NCI-H128 (cell line): ENCODE data around the gene RAB3D.
"Not testable (repeated sequence)": the region's sequence is repeated elsewhere in the genome, so short reads cannot be mapped to it uniquely, and the experiment has no call there.

Source experiments
- DNase-seq: peaks from one replicate; lab custom pipeline; 2025; ENCODE audit not compliant: unreplicated experiment; lab: John Stamatoyannopoulos, UW

RAB3D gene, protein sequence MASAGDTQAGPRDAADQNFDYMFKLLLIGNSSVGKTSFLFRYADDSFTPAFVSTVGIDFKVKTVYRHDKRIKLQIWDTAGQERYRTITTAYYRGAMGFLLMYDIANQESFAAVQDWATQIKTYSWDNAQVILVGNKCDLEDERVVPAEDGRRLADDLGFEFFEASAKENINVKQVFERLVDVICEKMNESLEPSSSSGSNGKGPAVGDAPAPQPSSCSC

DNA sequence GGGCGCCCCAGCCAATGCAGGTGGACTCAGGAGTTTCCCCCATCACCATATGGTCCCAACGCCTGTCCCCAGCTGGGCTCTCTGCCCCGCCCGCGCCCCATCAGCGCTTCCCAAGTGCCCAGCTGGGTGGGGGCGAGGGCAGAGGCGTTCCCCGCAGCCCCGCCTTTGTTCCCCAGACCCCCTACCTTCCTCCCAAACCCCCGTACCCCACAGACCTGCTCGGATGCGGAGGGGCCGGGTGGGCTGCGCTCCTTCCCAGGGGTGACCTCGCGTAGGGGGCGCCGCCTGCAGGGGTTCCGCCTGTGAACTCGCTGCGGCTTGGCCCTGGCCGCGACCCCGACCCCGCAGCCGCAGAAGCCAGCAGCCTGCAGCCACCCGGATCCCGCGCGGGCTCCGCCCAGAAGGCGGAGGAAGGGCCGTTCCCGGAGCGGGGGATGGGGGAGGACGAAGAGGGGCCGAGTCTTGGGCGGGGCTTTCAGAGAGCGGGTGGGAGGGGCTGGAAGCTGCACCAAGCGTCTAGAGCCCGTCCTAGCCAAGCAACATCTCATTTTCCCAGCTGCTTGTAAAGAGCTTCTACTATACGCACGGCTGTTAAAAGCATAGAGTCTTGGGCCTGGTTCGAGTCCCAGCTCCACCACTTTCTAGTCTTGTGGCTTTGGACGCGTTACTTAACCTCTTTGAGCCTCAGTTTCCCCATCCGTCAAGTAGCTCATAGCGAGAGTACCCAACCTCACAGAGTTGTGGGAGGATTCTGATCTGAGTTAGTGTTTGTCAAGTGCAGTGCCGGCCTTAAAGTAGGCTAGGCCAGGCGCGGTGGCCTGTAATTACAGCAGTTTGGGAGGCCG, at the start of gene RAB3D:
Gene RAB3D, minus strand, starts transcription at position 404 of the 845 bp plus-strand sequence. CDS start 2,258 bp downstream, outside the sequence.
- peak; percentile 70 for DNase-seq

DNA sequence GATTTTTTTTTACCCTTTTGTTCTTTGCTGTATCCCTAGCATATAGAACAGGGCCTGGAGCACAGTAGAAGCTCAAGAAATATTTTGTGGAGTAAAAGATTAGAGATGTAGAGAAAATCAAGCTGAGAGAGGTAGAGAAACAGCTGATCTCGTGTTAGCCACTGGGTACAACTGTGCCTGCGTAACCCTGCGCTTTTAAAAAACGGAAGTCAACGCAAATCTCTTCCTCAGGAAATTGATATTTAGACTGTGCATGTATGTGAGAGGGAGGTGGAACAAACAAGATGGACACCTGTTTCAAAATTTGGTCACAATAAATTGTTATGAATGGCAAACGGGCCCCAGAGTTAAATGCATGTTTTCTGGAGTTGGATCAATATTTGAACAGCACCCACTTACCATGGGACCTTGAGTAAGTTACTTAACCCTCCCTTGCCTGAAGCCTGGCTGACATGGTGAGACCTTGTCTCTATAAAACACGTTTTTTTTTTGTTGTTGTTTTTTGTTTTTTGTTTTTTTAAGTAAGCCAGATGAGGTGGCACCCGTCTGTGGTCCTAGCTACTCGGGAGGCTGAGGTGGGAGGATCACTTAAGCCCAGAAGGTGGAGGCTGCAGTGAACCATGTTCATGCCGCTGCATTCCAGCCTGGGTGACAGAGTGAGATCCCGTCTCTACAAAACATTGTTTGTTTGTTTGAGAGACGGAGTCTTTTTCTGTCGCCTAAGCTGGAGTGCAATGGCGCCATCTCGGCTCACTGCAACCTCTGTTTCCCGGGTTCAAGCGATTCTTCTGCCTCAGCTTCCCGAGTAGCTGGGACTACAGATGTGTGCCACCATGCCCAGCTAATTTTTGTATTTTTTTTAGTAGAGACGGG, 47.9 kb upstream of the RAB3D start:
- no peak for DNase-seq

DNA sequence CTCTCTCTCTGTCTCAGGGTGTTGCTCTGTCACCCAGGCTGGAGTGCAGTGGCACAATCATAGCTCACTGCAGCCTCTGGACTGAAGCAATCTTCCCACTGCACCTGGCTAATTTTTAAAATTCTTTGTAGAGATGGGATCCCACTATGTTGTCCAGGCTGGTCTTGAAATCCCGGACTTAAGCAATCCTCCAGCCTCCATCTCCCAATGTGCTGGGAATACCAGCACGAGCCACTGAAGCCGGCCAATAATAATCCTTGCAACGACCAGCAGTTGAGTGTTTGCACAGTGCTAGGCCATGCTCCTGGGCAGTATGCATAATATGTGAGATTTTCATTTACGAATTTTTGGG, 45.3 kb upstream of the RAB3D start:
- DNase-seq: no peak

DNA sequence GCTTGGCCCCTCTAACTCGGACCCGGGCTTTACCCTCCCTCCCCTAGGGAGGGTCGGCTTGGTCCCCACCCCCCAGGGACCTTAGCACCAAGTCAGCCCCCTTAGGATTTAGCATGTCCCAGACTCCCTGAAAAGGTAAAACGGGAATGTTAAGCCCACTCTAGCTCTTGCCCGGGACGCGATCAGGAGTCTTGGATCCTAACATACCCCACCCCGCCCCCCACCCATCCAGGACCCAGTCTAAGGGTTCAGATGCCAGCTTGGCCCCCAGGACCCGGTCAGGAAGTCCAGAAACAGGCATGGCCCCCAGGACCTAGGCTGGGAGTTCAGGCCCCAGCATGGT, 44.2 kb upstream of the RAB3D start:
- DNase-seq: no peak

DNA sequence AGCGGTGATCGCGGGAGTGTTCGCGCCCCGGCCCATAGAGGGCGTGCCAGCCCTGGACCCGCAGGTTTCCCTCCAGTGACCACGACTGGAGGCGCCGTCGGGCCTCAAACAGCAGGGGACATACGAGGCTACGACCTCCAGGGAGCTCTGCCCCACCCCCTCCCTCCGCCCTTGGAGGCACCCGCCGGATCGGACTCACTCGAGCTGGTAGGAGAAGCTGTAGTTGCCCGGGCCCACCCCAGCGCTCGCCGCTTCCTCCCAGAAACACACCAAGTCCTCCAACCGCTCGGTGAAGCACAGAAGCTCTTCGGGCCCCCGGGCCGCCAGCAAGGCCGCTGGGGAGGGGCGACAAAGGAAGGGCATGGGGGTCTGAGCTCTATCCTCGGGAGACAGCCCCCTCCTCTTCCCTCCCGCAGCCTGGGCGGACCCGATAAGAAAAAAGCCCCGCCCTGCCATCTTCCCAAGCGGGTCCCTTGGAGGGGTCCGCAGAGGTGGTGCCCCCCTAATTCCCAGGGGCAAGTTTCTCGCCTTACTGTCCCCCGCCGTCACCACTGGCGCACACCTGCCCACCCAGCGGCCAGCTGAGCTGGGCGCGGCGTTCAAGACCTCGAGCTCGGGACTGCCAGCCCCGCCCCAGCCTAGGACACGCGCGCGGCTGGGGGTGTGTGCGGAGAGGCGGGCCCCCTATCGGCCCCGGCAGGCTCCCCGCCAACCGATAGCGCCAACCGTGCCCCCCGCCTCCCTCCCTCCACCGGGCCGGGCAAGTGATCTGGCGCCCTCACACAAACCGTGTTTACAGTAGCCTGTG, 43.6 kb upstream of the RAB3D start:
- peak; percentile 22 for DNase-seq

DNA sequence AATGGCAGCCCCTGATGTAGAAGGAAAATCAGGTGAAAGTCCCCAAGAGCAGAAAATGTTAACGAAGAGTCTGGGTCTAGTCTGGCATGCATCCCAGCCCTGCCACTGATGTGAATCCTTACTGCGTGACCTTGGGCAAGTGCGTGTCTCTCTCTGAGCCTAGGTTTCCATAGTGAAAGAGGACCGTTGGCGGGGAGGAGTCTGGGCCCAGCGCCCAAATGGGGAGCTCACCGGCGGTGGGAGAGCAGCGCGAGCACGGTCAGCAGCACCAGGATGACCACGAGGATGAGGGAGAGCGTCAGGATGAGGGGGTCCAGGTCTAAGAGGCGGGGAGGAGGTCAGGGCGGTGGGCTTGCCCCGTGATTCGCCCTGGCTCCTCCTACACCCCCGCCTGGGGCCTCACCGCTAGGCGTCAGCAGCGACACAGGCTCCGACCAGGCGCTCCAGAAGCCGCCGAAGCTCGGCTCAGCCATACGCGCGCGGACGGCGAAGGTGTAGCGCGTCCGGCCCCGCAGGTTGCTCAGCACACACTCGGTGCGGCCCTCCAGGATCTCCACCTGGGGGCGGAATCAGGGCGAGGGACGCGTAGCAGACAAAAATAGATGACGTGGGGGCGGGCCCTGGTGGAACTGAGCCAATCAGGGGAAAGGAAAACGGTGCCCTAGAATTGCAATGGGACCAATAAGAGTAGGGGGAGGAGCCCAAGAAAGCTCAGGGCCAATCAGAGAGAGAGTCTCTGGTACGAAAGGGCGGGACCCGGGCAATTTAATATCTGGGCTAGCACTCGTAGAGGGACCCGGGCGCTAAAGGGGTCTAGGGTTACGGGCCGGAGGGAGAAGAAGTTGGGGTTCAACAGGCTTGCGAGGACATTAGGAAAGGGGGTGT, 41.4 kb upstream of the RAB3D start:
- DNase-seq: no peak

DNA sequence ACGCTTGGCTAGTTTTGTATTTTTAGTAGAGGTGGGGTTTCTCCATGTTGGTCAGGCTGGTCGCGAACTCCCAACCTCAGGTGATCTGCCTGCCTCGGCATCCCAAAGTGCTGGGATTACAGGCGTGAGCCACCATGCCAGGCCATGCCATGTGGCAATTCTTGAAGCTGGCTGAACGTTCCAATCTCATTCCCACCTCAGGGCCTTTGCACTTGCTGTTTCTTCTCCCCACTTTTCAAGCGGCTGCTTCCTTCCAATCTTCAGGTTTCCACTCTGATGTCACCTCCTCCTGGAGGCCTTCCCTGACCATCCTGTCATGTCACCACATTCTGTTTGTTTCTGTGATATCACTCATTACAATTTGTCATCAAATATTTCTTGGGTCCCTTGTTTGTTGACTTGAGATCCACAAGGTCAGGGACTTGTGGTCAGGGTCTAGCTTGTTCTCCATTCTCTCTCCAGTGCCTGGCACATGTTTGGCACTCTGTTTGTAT, 40.4 kb upstream of the RAB3D start:
- DNase-seq: no peak

DNA sequence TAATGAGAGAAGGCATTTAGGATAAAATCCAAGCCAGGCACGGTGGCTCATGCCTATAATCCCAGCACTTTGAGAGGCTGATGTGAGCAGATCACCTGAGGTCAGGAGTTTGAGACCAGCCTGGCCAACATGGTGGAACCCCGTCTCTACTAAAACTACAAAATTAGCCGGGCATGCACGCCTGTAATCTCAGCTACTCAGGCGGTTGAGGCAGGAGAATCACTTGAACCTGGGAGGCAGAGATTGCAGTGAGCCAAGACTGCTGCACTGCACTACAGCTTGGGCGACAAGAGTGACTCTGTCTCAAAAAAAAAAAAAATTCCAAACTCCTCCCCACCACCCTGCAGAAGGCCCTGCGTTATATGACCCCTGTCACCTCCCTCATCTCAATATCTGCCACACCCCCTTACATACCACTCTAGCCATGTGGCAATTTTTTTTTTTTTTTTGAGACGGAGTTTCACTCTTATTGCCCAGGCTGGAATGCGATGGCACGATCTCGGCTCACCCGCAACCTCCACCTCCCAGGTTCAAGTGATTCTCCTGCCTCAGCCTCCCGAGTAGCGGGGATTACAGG, 39.9 kb upstream of the RAB3D start:
- DNase-seq: not testable (repeated sequence)

DNA sequence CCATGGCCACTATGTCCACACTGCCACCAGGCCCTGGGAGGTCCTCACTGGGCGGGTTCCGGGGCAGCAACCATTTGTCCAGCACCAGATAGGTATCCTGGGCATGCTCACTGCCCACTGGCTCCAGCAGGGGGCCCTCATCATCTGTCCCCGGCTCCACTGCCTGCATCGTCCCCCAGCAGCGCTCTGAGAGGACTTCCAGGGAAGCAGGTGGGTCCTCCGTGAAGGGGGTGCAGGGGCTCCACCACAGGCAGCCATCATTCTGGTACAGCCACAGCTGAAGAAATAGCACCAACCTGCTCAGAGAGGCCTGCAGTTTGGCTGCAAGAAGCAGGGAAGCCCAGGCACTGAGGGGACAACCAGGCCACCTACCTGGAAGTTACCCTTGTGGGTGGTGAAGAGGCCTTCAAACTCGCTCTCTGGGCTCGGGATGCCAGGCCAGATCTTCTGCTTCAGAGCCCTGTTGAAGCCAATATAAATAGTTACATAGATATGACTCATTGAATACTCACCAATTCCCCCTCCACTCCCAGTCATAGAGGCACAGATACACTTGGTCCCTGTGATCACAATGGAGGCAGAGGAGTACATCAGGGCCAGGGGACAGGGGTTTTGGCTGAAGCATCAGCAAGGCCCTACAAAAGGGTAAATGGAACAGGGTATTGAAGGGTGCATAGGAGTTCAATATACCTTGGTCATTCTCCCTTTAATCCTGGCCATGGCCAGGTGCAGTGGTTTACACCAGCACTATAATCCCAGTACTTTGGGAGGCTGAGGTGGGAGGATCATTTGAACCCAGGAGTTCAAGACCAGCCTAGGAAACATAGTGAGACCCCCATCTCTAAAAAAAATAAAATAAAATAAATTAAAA, 39.1 kb upstream of the RAB3D start:
- no peak for DNase-seq

DNA sequence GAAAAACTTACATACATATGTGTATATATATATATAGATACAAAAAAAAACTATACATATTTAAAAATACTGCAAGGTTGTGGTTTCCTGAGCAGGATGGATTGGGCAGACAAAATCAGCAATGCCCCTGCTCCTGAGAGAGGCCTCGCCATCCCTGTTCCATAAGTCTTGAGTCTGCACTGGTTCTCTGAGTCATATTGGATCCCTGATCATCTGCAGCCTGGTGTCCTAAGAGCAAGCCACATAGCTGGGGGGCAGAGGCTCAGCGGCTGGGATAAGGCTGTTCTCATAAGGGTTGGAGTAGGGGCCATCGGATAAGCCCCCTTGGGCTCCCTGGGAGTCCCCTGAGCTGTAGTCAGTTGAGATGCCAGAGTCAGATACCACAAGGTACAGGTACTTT, 38.3 kb upstream of the RAB3D start:
- DNase-seq: no peak

DNA sequence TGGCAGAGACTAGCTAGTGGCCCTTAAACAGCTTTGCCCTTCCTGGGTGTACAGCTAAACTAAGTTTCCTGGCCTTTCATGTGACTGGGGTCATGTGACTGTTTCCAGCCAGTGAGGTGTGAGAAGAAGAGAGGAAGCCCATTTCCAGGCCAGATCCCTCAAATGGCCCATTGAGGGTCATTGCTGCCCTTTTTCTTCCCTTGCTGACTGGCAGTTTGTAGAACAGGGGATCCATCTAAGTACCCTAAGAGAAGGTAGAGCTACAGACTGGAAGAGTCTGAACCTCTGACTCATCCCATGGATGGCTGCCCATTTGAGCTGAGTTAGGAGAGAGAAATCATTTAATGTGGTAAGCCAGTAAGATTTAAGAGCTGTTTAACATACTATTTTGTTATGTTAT, 37.8 kb upstream of the RAB3D start:
- DNase-seq: no peak

DNA sequence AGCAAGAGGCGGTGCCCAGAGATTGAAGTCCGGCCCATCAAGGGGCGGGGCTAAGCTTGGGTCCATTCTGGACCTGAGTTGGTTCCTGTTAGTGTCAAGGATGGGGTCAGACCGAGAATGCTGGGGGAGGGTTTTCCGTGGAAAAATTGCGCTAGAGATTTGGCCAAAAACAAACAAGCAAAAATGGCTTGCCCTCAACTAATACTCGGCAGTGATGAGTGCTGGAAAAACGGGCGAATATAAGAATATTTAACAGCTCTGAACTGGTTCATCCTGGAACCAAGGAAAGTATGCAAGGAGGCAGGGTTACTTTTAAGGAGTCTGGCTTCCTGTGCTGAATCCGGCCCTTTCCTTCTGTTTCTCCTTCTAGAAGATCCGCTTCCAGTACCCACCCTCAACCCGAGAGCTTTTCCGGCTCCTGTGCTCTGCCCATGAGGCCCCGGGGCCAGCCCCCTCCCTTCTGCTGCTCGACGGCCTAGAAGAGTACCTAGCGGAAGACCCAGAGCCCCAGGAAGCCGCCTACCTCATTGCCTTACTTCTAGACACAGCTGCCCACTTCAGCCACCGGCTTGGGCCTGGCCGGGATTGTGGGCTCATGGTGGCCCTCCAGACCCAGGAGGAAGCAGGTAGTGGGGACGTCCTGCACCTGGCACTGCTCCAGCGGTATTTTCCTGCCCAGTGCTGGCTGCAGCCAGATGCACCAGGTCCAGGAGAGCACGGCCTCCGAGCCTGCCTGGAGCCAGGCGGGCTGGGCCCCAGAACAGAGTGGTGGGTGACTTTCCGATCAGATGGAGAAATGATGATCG, 35.9 kb upstream of the RAB3D start:
- no peak for DNase-seq

DNA sequence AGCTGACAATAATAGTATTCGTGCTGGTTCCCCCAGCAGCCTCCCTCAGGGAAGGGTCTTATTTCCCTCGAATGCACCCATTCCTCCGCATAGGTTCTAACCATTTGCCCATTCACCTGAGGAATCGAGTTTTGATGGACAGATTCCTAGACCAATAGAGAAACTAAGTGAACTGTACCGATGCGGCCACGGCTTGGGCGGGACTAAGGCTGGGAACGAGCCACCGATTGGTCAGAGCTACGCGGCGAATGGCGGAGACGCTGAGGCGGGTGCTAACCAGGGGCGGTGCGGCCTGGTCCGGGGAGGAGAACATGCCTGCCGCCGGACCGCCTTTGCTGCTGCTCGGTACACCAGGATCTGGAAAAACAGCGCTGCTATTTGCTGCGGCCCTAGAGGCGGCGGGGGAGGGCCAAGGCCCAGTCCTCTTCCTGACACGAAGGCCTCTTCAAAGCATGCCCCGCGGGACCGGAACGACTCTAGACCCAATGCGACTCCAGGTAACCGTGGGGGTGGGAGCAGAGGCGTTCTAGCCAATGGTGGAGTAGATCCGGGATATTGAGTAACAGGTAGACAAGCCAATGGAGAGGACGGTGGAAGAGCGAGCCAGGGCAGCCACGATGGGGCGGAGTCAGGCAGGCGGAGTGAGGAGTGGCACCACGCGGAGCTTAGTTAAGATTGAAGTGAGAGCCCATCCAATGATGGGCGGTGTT, 35.1 kb upstream of the RAB3D start, which contains the start of gene SWSAP1:
Gene SWSAP1, plus strand, starts transcription at position 234 of the 710 bp plus-strand sequence. Its CDS starts 15 bp downstream, at position 249.
- peak; percentile 98 for DNase-seq

DNA sequence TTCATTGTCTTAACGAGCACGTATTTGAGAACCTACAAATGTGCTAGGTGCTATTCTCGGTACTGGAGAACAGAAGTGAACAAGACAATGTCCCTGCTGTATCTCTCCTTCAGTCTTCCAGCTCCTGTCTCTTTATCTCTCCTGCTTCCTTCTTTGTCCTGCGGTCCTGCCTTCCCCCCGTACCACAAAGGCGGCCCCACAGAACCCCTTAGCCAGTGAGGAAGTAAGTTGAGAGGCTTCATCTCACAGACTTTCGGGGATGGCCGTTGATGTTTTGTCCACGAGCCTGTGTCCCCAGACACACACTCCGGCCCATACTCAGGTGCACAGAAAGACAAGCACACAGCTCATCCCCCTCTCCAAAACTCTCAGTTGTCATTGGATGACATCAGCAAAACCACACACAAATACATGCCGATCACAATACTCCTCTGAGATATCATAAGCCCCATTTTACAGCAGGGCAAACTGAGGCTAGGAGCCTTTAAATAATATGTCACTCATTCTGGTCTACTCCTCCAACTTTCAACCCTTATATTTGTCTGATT, 34.5 kb upstream of the RAB3D start:
- DNase-seq: no peak

DNA sequence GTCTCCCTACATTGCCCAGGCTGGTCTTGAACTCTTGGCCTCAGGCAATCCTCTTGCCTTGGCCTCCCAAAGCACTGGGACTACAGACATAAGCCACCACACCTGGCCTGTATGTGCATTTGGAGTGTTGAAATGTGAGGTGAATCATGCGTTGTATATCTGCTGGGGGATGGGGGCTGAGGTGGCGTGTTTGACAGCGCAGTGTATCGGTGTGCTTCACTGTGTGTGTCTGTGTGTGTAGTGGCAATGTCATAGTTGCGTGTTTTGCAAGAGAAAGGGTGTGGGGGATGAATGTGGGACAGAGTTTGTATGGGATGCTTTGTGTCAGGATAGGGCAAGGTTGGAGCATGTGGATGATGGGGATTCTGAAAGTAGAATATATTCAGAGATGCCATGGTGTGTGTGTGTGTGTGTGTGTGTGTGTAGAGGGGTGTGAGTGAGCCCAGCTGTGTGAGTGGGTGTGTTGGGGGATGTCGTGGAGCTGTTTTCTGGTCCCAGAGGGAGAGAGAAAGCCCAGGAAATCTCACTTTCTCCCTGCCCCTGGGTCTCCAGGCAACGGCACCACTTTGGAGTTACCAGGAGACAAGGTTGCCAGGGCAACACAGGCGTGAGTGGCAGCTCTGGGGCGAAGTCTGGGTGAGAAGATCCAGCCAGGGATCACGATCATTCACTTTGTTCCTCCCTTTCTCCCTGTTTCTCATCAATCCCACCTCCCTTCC, 33.9 kb upstream of the RAB3D start:
- peak; percentile 83 for DNase-seq

DNA sequence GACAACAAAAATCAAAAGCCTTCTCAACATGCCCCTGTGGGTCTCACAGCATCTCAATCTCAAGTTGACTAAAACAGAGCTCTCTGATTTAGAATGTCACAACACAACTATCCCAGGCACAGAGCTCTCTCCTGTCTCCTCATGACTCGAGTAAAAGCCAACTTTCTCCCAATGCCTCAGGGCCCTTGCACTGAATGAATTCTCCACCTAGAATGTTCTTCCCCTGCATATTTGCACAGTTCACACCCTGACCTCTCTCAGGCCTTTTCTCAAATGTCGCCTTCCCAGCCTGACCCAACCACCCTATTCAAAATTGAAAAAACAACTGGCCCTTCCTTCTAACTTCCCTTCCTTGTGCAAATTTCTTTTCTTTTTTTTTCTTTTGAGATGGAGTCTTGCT, 31.3 kb upstream of the RAB3D start:
- DNase-seq: no peak
